Uterus (tissue), 2 donors: Measurements from ENCODE around the gene ID3.
A peak's percentile ranks its signal among the peaks of the same experiment; 100 is the strongest.

ENCODE experiments used
- POLR2A ChIP-seq, 2 donors: fragments of 450-650 bp; IDR thresholded peaks; one replicate each; pipeline ENCODE4 v1.6.1; 2016; ENCODE audit warnings: antibody characterized with exemption in 2 of 2, mild to moderate bottlenecking in 1 of 2, moderate library complexity in 1 of 2
- TF ChIP-seq, protein P1 (sequence below), 4 experiments: fragments of 200-600 bp in 2 of 4; fragments of 450-650 bp in 2 of 4; sonication (generic) in 2 of 4; IDR thresholded peaks; one replicate each; pipeline ENCODE4 v1.5.1; 2016 to 2019; ENCODE audit warnings: antibody characterized with exemption in 4 of 4, mild to moderate bottlenecking in 2 of 4, moderate library complexity in 1 of 4

- TF ChIP-seq, protein P1, sequence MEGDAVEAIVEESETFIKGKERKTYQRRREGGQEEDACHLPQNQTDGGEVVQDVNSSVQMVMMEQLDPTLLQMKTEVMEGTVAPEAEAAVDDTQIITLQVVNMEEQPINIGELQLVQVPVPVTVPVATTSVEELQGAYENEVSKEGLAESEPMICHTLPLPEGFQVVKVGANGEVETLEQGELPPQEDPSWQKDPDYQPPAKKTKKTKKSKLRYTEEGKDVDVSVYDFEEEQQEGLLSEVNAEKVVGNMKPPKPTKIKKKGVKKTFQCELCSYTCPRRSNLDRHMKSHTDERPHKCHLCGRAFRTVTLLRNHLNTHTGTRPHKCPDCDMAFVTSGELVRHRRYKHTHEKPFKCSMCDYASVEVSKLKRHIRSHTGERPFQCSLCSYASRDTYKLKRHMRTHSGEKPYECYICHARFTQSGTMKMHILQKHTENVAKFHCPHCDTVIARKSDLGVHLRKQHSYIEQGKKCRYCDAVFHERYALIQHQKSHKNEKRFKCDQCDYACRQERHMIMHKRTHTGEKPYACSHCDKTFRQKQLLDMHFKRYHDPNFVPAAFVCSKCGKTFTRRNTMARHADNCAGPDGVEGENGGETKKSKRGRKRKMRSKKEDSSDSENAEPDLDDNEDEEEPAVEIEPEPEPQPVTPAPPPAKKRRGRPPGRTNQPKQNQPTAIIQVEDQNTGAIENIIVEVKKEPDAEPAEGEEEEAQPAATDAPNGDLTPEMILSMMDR (IDR thresholded peaks at IDR 0.05) = peak in 1 of 4 experiments; percentile 6
- peak in 1 of 2 donors; percentile 13 for TF ChIP-seq POLR2A (IDR thresholded peaks at IDR 0.05)
Measured at GRCh38 chr1:23530747-23531561, 28.3 kb downstream of the ID3 start, which contains the start of gene E2F2.
